CD4-positive, alpha-beta T cell treated with Interleukin-6 for 4 hours (primary cell): ENCODE data around the gene RASA1.

ENCODE experiments used
- DNase-seq: peaks from one replicate; pipeline ENCODE4 v3.0.0-alpha.2; 2020; ENCODE audit warnings: mixed read lengths

The RASA1 gene

DNA sequence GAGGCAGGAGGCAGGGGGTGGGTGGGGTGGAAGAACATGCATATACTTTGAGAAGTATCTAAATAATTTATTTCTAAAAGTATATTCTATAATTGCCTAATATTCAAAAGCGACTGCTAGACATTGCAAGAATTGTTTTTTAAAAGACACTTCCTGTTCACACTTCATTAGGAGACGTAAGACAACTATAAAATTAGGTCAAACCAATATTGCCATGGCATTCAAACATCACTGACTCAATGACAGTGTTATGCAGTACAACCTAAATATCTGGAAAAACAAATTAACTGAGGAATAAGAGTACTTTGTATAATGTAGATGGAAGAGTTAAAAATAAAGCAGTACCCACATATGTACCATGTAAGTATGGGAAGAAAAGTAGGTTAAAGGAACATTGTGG is 140.5 kb downstream of the RASA1 start:
- DNase-seq: no peak

- no peak for DNase-seq
These were observed 143.2 kb downstream of the RASA1 start for GRCh38 chr5:87410931-87411330.

DNA sequence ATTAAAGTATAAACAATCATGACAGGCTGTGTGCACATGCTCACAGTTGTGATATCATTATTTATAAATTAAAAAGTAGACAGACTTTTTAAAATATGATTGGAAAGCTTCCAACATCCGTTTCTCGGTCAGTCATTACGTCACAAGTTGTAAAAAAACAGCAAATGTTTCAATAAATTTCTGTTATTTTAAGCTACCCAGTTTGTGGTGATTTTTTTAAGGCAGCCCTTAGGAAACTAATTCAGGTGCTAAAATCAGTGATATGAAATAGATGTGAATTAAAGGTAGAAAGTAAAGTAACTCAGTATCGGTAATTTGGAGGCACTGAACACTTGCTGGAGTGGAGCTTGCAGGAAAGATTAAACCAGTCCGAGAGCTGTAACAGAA is 143.9 kb downstream of the RASA1 start:
- DNase-seq: no peak

DNA sequence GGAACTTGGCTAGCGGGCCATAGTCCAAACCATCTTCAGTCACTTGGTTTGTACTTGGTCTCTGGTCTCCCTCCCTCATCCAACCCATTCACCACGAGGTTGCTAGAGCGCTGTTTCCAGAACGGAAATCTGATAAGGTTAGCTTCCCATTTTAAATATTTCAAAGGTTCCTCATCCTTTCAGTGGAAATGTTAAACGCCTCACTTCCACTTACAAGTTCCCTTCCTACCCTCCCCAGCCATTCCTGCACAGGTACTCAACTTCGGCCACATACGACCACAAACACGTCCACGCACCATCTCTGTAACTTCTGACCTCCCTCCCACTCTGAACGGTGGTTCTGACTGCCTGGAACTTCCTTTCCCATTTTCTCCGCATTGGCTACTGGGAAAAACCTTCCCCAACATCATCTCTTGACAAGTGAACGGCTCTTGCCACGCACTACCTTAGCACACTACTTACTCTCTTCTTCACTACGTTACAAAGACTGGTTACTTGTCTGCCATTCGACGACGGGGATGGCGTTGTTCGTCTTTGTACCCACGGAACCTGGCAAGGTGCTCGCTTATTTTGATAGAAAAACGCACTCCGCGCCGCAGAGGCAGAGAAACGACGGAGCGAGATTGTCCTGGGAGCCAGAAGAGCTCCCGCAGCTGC is 144.4 kb downstream of the RASA1 start:
- peak; percentile 51 for DNase-seq

GRCh38 chr5:87412630-87413342 is 145.1 kb downstream of the RASA1 start, which contains the start of gene CCNH:
TSS of gene CCNH (minus strand) at chr5:87412930. CDS start at chr5:87412794, 136 bp downstream.
- DNase-seq: peak; percentile 98

DNA sequence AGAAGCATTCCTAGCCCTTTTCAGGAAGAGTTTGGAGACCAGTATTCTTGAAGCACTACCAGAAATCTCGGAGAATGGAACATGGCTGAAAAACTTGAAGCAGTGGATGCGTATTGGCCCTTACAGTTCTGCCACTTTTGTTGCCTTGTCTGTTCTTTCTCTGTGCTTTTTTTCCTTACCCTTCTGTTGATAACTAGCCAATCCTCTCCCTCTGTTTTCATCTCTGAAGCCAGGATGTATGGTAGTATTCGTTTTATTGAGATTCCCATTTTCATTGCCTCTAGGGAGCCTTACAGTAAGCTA is 145.6 kb downstream of the RASA1 start:
- DNase-seq: no peak

- no peak for DNase-seq
These were observed 150.8 kb downstream of the RASA1 start for GRCh38 chr5:87418506-87418905.

- no peak for DNase-seq
These were observed 153.6 kb downstream of the RASA1 start for GRCh38 chr5:87421307-87421706.

GRCh38 chr5:87423755-87424154 is 156.1 kb downstream of the RASA1 start:
- DNase-seq: no peak

DNA sequence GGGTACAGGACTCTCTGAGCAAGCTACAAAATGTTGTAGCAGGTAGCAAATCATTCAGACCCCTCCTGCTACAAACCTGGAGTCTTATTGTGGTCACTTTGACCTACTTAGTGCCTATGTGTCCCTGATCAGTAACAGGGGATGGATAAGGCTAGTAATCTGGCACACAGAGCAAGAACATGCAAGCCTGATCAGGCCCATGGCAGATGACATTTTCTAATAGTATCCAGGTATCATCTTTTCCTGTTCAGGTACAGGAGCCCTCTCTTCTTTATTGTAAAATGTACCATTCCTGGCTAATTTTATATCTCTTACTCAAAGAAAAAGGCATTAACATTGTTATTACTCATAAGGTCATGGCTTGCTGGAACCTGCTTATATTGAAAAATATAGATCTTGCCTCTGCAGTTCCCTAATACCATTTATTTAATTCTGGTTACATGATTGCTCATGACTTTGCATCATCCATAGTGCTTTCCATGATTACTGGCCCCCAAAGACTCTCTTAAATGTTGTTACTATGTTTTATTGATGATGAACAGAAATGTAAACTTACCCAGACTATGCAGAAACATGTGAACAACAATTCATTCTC is 163.3 kb downstream of the RASA1 start:
- no peak for DNase-seq

DNA sequence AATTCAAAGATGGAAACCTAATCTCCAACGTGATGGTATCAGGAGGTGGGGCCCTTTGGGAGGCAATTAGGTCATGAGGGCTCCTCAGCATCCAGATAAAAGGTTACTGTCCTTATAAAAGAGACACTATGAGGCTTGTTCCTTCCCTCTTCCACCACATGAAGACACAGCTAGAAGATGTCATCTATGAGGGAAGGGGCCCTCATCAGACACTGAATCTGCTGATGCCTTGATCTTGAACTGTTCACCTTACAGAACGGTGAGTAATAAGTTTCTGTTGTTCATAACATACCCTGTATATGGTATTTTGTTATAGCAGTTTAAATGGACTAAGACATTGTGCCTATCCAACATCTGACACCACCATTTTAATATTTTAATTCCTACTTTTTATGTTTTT is 164.8 kb downstream of the RASA1 start:
- no peak for DNase-seq

DNA sequence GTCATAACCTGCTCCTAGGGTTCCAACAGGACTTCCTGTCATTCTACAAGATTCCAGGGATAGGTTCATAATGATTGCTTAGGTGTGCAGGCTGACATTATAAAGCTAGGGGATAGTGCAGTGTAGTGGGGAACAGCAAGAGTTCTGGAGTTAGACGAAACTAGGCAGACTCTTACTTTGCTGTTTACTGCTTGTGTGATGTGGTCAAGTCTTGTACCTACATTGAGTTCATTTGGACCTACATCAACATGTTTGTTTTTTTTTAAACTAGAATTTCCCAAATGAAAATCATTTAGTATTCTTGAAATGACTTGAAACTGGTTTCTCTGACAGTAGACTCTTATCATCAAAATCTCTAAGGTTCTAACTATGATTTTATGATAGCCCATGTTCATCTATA is 166.3 kb downstream of the RASA1 start:
- no peak for DNase-seq

DNA sequence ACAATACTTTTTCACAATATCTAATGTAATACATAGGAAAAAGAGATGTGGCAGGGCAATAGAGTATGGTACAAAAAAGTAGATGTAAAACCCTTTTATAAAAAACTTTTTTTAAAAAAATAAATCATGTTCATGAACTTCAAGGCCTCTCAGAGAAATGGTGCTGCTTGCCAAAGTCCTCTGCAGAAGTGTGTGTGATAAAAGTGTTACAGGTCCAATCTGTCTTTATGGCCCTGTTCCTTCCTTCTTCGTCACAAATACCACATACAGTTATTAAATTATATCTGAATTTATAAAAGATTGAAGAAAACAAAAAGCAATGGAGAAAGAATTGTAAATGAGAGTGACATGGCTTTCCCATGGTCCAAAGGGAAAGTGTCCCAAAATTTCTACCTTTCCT is 166.8 kb downstream of the RASA1 start:
- DNase-seq: no peak

GRCh38 chr5:87435144-87435694 is 167.5 kb downstream of the RASA1 start:
- DNase-seq: no peak

GRCh38 chr5:87437724-87438123 is 170.0 kb downstream of the RASA1 start:
- DNase-seq: no peak

GRCh38 chr5:87438231-87438630 is 170.5 kb downstream of the RASA1 start:
- DNase-seq: no peak
